GM18951 (cell line): ENCODE results near the gene MBTPS1.

Experiments used
- POLR2A ChIP-seq: IDR thresholded peaks from 4 replicates; pipeline ENCODE4 v1.6.1; 2011; ENCODE audit warnings: mild to moderate bottlenecking; ENCODE audit not compliant: insufficient read length, insufficient read depth; ENCODE audit errors: extremely low read depth
- in situ Hi-C: fragments of 300-500 bp; cut with MboI; formaldehyde crosslinking; loops from one replicate; pipeline ENCODE4 v1.12.0; 2022; ENCODE audit warnings: low sequenced_read_pairs, mixed read lengths, inconsistent platforms; ENCODE audit not compliant: unreplicated experiment

The MBTPS1 gene

DNA sequence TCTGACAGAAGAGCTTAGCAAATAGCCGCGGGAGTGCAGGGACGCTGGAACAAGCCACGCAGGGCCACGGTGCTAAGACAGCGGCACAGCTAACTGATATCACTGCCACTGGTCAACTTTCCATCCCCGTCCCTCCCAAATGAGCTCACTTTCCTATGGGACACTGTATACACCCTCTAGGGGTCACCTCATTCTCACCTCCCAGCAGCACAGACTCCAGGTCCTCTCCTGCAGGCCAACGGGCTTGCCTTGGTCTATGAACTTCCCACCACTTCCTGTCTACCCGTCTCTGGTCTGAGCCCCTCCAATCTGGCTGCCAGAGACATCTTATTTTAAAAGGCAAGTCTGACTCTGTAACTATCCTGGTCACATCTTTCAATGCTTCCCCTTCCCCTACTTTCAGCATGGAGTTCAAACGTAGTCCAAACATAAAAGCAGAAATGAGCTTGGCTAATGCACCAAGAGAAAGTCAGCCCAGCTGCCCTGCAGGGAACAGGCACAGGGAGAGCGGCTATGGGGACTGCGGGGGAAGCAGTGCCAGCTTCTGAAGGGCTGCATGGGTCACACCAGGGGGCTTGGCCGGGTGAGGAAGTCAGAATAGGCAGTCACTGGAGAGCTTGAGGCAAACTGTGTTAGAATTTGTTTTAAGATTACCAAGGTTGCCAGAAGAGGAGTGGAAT is 47.8 kb downstream of the MBTPS1 start:
- TF ChIP-seq POLR2A, result no peak
- in situ Hi-C loops, result no loop called here

DNA sequence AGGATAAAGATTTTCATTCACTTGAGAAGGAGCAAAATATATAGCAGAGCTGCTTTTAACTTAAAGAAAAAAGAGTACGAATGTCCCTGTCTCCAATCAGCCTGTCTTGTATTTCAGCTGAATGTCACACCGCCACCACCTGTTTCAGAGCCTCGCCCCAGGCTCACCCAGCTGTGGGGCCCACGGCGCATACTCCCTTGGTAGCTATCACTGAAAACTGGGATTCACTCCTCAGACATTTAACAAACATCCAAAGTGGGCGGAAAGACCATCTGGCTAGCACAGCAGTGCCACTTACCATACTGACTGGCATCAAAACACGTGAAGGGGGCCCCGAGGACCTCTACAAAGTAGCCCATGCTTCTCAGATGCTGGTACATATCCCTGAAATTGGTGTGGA is 48.7 kb downstream of the MBTPS1 start:
- in situ Hi-C loops, result no loop called here
- TF ChIP-seq POLR2A, result no peak

DNA sequence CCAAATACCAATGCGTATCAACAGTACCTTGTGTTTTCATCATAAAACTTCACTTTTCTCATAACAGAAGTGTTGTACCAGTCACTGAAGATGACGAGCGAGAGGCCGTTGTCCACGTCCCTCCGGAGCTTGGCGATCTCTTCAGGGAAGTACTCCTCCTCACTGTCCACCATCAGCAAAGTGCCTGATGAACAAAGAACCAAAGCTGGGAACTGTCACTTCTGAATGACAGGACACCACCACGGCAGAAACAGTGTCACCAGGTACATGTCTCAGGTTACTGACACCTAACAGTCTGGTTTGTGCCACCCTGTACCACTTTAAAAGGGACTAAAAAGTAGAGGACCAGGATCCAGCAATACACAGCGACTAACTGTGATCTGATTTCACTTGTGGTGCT is 49.1 kb downstream of the MBTPS1 start:
- in situ Hi-C loops, result no loop called here
- no peak for TF ChIP-seq POLR2A

GRCh38 chr16:84065536-84066132 is 51.1 kb downstream of the MBTPS1 start:
- in situ Hi-C loops, result no loop called here
- TF ChIP-seq POLR2A, result no peak

DNA sequence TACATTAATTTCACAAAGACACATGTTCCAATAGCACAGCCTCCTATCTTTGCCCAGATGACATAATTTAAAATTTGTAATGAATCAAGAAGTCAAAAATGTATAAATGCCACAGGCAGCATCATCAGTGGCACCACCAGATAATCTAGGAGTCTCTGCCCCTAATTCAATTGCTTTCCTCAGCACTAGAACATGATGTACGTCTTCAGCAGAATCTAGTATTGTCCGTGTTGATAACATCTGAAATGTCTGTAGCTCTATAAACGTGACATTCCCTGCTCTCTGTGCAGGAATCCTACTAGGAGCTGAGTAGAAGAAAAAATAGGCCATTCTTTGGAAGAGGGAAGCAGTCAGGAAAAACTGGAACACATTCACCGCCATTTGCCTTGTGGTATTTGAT is 52.8 kb downstream of the MBTPS1 start:
- in situ Hi-C loops, result no loop called here
- TF ChIP-seq POLR2A, result no peak

GRCh38 chr16:84062734-84063640 is 53.8 kb downstream of the MBTPS1 start:
- in situ Hi-C loops, result no loop called here
- no peak for TF ChIP-seq POLR2A

GRCh38 chr16:84061236-84061819 is 55.4 kb downstream of the MBTPS1 start:
- in situ Hi-C loops, result no loop called here
- TF ChIP-seq POLR2A, result no peak

DNA sequence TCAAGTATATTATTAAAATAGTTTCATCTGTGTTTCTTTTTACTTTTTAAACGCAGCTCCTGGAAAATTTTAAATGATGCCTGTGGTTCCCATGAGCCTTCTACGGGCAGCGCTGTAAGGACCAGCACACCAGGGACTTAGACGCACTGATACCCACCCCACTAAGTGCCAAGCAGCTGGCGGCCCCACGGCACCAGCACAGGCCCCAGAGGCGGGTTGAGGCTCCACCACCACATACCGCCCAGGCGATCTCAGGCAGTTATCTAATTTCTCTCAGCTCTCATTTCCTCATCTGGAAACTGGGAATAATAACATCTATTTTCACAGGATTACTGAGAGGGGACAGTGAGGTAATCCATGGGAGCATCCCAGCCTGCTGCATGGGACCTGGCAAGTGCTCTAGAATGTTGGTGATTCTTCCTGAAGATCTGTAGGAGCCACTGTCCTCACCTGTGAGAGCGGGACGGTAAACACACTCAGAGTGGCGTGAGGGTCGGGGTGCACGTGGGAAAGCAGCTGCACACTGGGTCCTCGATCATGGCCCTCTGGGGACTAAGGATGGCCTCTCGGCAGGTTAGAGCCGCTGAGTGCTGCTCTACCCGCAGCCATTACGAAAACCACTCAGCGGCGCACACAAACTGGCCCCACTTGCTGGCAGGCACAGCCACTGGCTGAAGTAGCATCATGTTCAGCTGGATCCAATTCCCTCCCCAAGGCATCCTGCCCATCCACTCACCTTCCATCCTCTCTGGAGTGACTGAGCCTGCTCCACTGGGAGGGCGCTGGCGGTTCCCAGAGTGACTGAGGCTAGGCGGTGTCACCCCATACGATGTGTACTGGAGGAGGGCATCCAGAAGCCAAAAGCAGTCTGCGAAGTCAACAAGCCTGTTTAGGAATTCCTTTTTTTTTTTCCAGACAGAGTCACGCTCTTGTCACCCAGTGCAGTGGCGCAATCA is 56.5 kb downstream of the MBTPS1 start:
- in situ Hi-C loops, result no loop called here
- TF ChIP-seq POLR2A, result no peak

- TF ChIP-seq POLR2A, result no peak
- in situ Hi-C loops, result no loop called here
Measured at GRCh38 chr16:84059111-84059510, 57.6 kb downstream of the MBTPS1 start.

DNA sequence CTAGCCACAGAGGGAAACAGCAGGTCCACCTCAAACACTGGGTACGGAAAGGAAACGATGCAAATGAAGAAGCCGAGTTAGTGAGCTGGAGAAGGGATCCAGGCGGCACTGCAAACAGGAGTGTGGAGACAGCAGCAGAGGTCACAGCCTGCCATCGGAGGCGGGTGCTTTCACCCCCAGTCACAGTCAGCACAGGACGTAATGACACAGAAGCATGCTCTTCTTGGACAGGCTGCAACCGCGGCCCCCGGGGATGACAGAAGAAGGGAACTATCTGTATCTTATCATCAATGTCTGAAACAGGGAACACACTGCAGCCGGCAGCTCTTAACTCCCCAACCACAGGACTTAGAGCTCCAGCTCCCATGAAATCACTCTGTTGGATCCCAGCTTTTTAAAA is 58.1 kb downstream of the MBTPS1 start:
- TF ChIP-seq POLR2A, result no peak
- in situ Hi-C loops, result no loop called here

DNA sequence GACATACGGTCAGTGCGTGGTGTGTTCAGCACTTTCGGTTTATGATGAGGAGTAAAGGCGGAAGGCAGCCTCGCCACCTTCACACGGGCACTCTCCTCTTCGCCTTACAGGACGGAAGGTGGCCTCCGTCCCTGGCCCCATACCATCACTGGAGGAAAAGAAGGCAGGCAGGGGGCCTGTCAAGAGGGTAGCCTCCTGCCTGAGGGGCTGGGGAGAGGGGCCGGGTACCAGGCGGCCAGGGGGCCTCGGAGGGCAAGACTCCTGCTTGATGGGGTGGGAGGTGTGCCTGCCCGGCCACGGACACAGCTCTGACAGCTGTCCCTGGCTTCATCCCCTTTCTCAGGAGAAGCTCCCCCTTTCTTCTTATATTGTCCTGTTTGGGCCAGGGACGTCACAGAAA is 58.5 kb downstream of the MBTPS1 start:
- in situ Hi-C loops, result no loop called here
- TF ChIP-seq POLR2A, result no peak

DNA sequence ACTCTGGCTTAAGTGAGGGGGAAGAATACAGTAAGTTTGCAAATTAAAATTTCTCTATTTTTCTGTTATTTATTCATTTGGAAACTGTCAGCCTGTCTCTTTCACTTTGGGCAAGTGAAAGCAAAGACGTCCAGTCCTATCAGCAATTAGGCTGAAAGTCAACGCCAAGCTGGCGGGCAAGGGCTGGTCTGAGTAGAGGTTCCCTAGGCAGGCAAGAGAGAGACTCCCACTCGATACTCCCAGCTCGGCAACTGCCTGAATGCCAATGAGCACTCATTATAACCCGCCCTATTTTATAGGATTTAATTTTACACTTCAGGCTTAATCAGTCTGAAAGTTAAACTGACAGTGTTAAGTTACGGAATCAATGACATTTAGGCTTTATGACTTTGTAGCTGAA is 59.8 kb downstream of the MBTPS1 start:
- TF ChIP-seq POLR2A, result no peak
- in situ Hi-C loops, result no loop called here

GRCh38 chr16:84055801-84056634 is 60.7 kb downstream of the MBTPS1 start:
- no peak for TF ChIP-seq POLR2A
- in situ Hi-C loops, result no loop called here
